K562 (cell line): Measurements from ENCODE around the gene EXOC4. TPM values are rescaled to one million over a fixed set of nuclear protein-coding genes. Genes with fewer than 3 reads are reported as not detected.
A peak's percentile ranks its signal among the peaks of the same experiment; 100 is the strongest.

Source experiments
- ATAC-seq: fragments of 200-7000 bp; cut with Tn5 transposase; 3 replicates; pipeline ENCODE4 v1.9.1; 2020; ENCODE audit warnings: moderate library complexity
- BruUV-seq: library from RNA; stranded (reverse); fragments of 400-500 nt; replicated peaks from 2 replicates; lab custom pipeline; 2021; lab: Mats Ljungman, UMichigan
- CTCF ChIA-PET: fragments of 300-600 bp; formaldehyde crosslinking; extraction: SDS; loops from one replicate; lab custom pipeline; 2021; ENCODE audit warnings: low intra/inter-chr PET ratio; lab: Yijun Ruan, JAX
- POLR2A ChIA-PET: fragments of 300-600, 350-650 bp; sonication (Branson Sonifier 250); formaldehyde crosslinking; extraction: SDS; loops from one replicate; lab custom pipeline; 2021; ENCODE audit warnings: antibody characterized with exemption, inconsistent platforms; lab: Yijun Ruan, JAX
- DNase-seq, 4 experiments: peaks; one replicate each; pipeline versions ENCODE4 v3.0.0 to v3.0.0-alpha.2; 2011 to 2018; ENCODE audit warnings: low spot score in 3 of 4, mixed read lengths in 3 of 4; ENCODE audit errors: extremely low read depth in 1 of 4
- FAIRE-seq: peaks from 2 replicates; lab custom pipeline; 2011; peaks lifted over from hg19 to GRCh38; lab: Jason Lieb, UNC
- H2AFZ ChIP-seq: 2 replicates; pipeline ENCODE4 v1.6.0; 2011; ENCODE audit warnings: low read depth, low read length, control low read depth, inconsistent platforms
- H3K27ac ChIP-seq: fragments of 200-600 bp; 3 replicates; pipeline ENCODE4 v1.8.0; 2011; ENCODE audit warnings: low read depth, mild to moderate bottlenecking, control low read depth, inconsistent platforms, low read length, moderate library complexity, mixed read lengths; ENCODE audit errors: extremely low read depth
- H3K27me3 ChIP-seq, 2 experiments: fragments of 300-600 bp in 1 of 2; 2 replicates in 1 of 2; 3 replicates in 1 of 2; pipeline versions ENCODE4 v1.6.0 to v1.8.0; 2011; ENCODE audit warnings: inconsistent platforms in 2 of 2, low read length in 2 of 2, mild to moderate bottlenecking in 1 of 2, mixed read lengths in 1 of 2, moderate library complexity in 1 of 2; ENCODE audit not compliant: control insufficient read depth in 2 of 2, insufficient read depth in 2 of 2
- H3K36me3 ChIP-seq: fragments of 300-600 bp; 3 replicates; pipeline ENCODE4 v1.8.0; 2011; ENCODE audit warnings: mild to moderate bottlenecking, low read length, inconsistent platforms; ENCODE audit not compliant: control insufficient read depth, insufficient read depth
- H3K4me1 ChIP-seq, 2 experiments: fragments of 200-600 bp in 1 of 2; replicated peaks in 1 of 2; 2 replicates in 1 of 2; 3 replicates in 1 of 2; pipeline versions ENCODE4 v1.5.1 to v1.8.0; 2011; ENCODE audit warnings: inconsistent platforms in 2 of 2, low read length in 2 of 2, mild to moderate bottlenecking in 1 of 2, mixed read lengths in 1 of 2, moderate library complexity in 1 of 2; ENCODE audit not compliant: control insufficient read depth in 2 of 2, insufficient read depth in 2 of 2
- H3K4me2 ChIP-seq: 2 replicates; pipeline ENCODE4 v1.6.1; 2011; ENCODE audit warnings: low read length, control low read depth, inconsistent platforms, mixed read lengths; ENCODE audit not compliant: insufficient read depth
- H3K4me3 ChIP-seq: fragments of 200-600 bp; sonication (generic), shearing (Covaris generic); 2 replicates; pipeline ENCODE4 v1.5.1; 2016; ENCODE audit warnings: control low read depth, inconsistent platforms
- H3K79me2 ChIP-seq: fragments of 200-600 bp; 3 replicates; pipeline ENCODE4 v1.8.0; 2011; ENCODE audit warnings: low read length, inconsistent platforms; ENCODE audit not compliant: control insufficient read depth, insufficient read depth
- H3K9ac ChIP-seq, 2 experiments: 2 replicates each; pipeline versions ENCODE4 v1.6.0 to v1.6.1; 2011; ENCODE audit warnings: low read depth in 2 of 2, low read length in 2 of 2, control low read depth in 1 of 2, inconsistent platforms in 1 of 2, mild to moderate bottlenecking in 1 of 2, mixed read lengths in 1 of 2; ENCODE audit not compliant: insufficient read depth in 1 of 2
- H3K9me1 ChIP-seq: one replicate; pipeline ENCODE4 v1.6.0; 2011; ENCODE audit warnings: inconsistent platforms, mild to moderate bottlenecking, low read length, moderate library complexity; ENCODE audit not compliant: control insufficient read depth, insufficient read depth
- H3K9me3 ChIP-seq: replicated peaks from 2 replicates; pipeline ENCODE4 v1.5.1; 2011; ENCODE audit warnings: low read depth, low read length, inconsistent platforms; ENCODE audit not compliant: control insufficient read depth, insufficient read depth
- H4K20me1 ChIP-seq: replicated peaks from 2 replicates; pipeline ENCODE4 v1.6.1; 2011; ENCODE audit warnings: low read length, inconsistent platforms, mixed read lengths; ENCODE audit not compliant: control insufficient read depth, insufficient read depth
- DPF2 ChIP-seq: fragments of 450-650 bp; IDR thresholded peaks from 2 replicates; pipeline ENCODE4 v1.6.1; 2016
- HDAC6 ChIP-seq: IDR thresholded peaks from 2 replicates; pipeline ENCODE4 v1.6.1; 2012; ENCODE audit warnings: low read depth, mild to moderate bottlenecking, control low read depth, inconsistent platforms, low read length, moderate library complexity
- HDAC8 ChIP-seq: fragments of 450-650 bp; IDR thresholded peaks from 2 replicates; pipeline ENCODE4 v1.6.1; 2016; ENCODE audit warnings: mild to moderate bottlenecking, missing genetic modification characterization, moderate library complexity, missing compliant biosample characterization
- NR2F6 ChIP-seq: fragments of 450-650 bp; formaldehyde crosslinking; IDR thresholded peaks from 2 replicates; pipeline ENCODE4 v1.4.0; 2020; ENCODE audit warnings: mild to moderate bottlenecking
- RBM15 ChIP-seq: fragments of 200-400 bp; formaldehyde crosslinking; IDR thresholded peaks from 2 replicates; pipeline ENCODE4 v1.6.1; 2018; ENCODE audit warnings: mild to moderate bottlenecking, low read length, moderate library complexity; ENCODE audit not compliant: insufficient read depth
- RBM22 ChIP-seq: fragments of 200-400 bp; formaldehyde crosslinking; IDR thresholded peaks from 2 replicates; pipeline ENCODE4 v1.6.1; 2018; ENCODE audit warnings: low read length, low read depth; ENCODE audit not compliant: poor library complexity, severe bottlenecking
- SMAD2 ChIP-seq: fragments of 150-350 bp; IDR thresholded peaks from 2 replicates; pipeline ENCODE4 v1.6.1; 2014; ENCODE audit warnings: low read depth, mild to moderate bottlenecking, low read length
- SMC3 ChIP-seq: conservative IDR thresholded peaks from 2 replicates; pipeline ENCODE4 v1.6.1; 2011; ENCODE audit warnings: low read depth, low read length, improper control_type of control experiment; ENCODE audit not compliant: insufficient read depth
- SP1 ChIP-seq: sonication (generic); formaldehyde crosslinking; IDR thresholded peaks from 2 replicates; pipeline ENCODE4 v1.8.1; 2022; ENCODE audit warnings: mild to moderate bottlenecking, missing genetic modification reagents
- WGBS: fragments of 100-300 bp; shearing (Covaris generic); methylation state at CpG from one replicate; pipeline ENCODE4 v1.1.6; 2016; ENCODE audit warnings: low coverage, mixed read lengths; ENCODE audit not compliant: insufficient coverage; ENCODE audit errors: missing lambda C conversion rate; 5-methylcytosine and 5-hydroxymethylcytosine counted together
- in situ Hi-C: fragments of 300-500 bp; cut with MboI; formaldehyde crosslinking; loops from 4 replicates; pipeline ENCODE4 v1.15.0; 2018; ENCODE audit warnings: inconsistent platforms, mixed read lengths
- intact Hi-C: fragments of 100-400 bp; cut with micrococcal nuclease; formaldehyde crosslinking; loops from 2 replicates; pipeline ENCODE4 v1.14.2; 2022
- polyA plus RNA-seq, 8 experiments: library from polyadenylated mRNA; depleted of rRNA in 4 of 8; stranded (reverse) in 5 of 8; unstranded in 3 of 8; fragments of >200 nt; fragmentation: Nextera tagmentation in 2 of 8; fragmentation: Illumina TruSeq in 1 of 8; extraction: Ambion mirVana in 2 of 8; extraction: Trizol in 1 of 8; gene quantifications; 2 replicates each; pipeline versions ENCODE4 v1.2.1 to v1.2.3, GENCODE V29; 2011 to 2014; ENCODE audit warnings: inconsistent platforms in 1 of 8, missing spikeins in 1 of 8
- total RNA-seq, 7 experiments: library from RNA; depleted of rRNA in 6 of 7; stranded (reverse); fragments of >200 nt in 6 of 7; fragmentation: Illumina TruSeq in 2 of 7; extraction: Trizol in 2 of 7; gene quantifications; 2 replicates each; pipeline versions ENCODE4 v1.2.1 to v1.2.3, GENCODE V29; 2011 to 2021; ENCODE audit warnings: low replicate concordance in 1 of 7
- TF ChIP-seq, protein P1 (sequence below), 3 experiments: fragments of 200-800 bp in 1 of 3; fragments of 250-450 bp in 1 of 3; fragments of 450-650 bp in 1 of 3; sonication (Bioruptor Pico) in 1 of 3; sonication (Bioruptor generic) in 1 of 3; formaldehyde crosslinking in 1 of 3; IDR thresholded peaks; 2 replicates each; pipeline versions ENCODE4 v1.6.1 to v1.8.0; 2016 to 2022; ENCODE audit warnings: mild to moderate bottlenecking in 2 of 3, missing genetic modification characterization in 2 of 3, missing compliant biosample characterization in 1 of 3, moderate library complexity in 1 of 3
- TF ChIP-seq, protein P2 (sequence below), 2 experiments: IDR thresholded peaks in 1 of 2; conservative IDR thresholded peaks in 1 of 2; 2 replicates each; pipeline ENCODE4 v1.6.1; 2016; ENCODE audit warnings: low read depth in 2 of 2, mild to moderate bottlenecking in 1 of 2, missing compliant biosample characterization in 1 of 2, missing genetic modification characterization in 1 of 2, moderate library complexity in 1 of 2

The EXOC4 gene
- total and polyA plus RNA-seq, 9 of the 15 experiments (the other 6 are each of a cell fraction or from before 2014, with no cell fraction given) = 18.5 to 73.1 (median 46.6) TPM

DNA sequence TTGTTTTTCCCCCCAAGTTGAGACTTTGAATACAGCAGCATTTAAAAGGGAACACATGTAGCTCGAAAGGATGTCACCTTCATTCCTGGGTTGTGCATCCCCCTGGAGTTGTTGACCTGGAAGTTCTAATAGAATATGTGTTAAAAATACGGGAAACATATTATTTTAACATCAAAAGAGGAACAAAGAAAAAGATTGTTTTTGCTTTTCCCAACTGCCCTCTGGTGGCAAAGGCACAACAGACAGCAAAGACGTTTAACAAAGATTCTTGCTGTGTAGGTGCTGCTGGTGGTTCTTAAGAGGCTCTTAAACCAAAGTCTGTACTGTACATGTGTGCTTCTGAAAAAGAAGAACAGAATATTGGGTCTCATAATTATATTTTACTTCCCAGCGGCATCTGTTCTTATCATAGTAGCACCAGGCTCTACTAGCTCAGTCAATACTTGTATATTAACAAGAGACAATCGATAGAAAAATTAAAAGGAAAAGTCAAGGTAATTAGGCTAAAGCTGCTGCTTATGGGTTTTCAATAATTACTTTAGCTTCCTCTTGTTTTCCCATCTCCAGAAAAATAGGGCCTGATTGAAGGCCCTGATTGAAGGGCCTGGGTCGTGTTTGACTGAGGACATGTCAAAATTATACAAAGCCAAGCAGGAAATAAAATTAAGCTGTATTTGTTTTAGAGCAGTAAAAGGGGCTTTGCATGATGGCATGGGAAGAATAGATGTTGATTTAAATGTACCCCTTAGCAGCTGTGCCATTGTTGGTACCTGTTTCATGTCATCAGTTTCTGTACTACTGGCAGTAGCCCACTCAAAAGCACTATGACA lies 490.0 kb downstream of the EXOC4 start (continued):
- 0 out of 2 replicates have a peak, but pooled peaks have one; percentile 20 for TF ChIP-seq SMC3

DNA sequence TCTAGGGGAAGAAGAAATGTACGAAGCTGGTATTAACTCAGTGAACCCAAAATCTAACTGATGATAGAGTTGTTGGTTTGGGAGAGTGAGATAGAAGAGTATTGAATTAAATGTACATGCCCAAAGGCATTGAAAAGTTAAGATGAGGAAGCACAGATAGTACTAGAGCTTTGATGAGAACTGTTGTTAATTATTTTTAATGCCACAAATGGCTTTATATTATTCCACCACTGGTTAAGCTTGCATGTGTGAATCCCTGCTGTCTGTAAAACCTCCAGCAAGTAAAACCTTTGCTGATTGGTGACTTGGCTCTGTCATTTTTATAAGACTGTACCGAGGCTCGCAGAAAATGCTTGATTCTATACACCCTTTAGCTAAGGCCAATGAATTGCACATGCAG lies 491.6 kb downstream of the EXOC4 start:
- in situ Hi-C loops = no loop called here
- TF ChIP-seq NR2F6 (CRISPR knock-in tag) = no peak
- TF ChIP-seq, protein P1, sequence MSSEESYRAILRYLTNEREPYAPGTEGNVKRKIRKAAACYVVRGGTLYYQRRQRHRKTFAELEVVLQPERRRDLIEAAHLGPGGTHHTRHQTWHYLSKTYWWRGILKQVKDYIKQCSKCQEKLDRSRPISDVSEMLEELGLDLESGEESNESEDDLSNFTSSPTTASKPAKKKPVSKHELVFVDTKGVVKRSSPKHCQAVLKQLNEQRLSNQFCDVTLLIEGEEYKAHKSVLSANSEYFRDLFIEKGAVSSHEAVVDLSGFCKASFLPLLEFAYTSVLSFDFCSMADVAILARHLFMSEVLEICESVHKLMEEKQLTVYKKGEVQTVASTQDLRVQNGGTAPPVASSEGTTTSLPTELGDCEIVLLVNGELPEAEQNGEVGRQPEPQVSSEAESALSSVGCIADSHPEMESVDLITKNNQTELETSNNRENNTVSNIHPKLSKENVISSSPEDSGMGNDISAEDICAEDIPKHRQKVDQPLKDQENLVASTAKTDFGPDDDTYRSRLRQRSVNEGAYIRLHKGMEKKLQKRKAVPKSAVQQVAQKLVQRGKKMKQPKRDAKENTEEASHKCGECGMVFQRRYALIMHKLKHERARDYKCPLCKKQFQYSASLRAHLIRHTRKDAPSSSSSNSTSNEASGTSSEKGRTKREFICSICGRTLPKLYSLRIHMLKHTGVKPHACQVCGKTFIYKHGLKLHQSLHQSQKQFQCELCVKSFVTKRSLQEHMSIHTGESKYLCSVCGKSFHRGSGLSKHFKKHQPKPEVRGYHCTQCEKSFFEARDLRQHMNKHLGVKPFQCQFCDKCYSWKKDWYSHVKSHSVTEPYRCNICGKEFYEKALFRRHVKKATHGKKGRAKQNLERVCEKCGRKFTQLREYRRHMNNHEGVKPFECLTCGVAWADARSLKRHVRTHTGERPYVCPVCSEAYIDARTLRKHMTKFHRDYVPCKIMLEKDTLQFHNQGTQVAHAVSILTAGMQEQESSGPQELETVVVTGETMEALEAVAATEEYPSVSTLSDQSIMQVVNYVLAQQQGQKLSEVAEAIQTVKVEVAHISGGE (CRISPR knock-in tag; IDR thresholded peaks at IDR 0.05) = no peak
- no peak for TF ChIP-seq SMAD2
- TF ChIP-seq HDAC6 = no peak
- no peak for TF ChIP-seq RBM22
- TF ChIP-seq, protein P2, sequence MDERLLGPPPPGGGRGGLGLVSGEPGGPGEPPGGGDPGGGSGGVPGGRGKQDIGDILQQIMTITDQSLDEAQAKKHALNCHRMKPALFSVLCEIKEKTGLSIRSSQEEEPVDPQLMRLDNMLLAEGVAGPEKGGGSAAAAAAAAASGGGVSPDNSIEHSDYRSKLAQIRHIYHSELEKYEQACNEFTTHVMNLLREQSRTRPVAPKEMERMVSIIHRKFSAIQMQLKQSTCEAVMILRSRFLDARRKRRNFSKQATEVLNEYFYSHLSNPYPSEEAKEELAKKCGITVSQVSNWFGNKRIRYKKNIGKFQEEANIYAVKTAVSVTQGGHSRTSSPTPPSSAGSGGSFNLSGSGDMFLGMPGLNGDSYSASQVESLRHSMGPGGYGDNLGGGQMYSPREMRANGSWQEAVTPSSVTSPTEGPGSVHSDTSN (CRISPR knock-in tag; IDR thresholded peaks at IDR 0.05; ENCODE audit: low read depth) = no peak
- TF ChIP-seq, protein P2 (tag; conservative IDR thresholded peaks at IDR 0.05; ENCODE audit: low read depth) = no peak
- no peak for TF ChIP-seq DPF2
- TF ChIP-seq SP1 (CRISPR knock-in tag) = no peak
- no peak for TF ChIP-seq RBM15
- no peak for TF ChIP-seq HDAC8

More for the DNA sequence above, 491.6 kb downstream of the EXOC4 start:
- no peak overlapping the region for H2AFZ ChIP-seq
- no peak for DNase-seq
- POLR2A ChIA-PET = interaction anchor here (0.9 kb wide), 1 partner anchor 22 kb away, joined by 3 read pairs; no protein-coding TSS in a partner anchor
- ATAC-seq = no peak
- CTCF ChIA-PET = no interaction called here
- H3K4me2 ChIP-seq = no peak overlapping the region
- no peaks in the 10 kb centered on the region for H4K20me1 ChIP-seq
- no peak for FAIRE-seq
- intact Hi-C loops = loop anchor here (10.0 kb wide), 1 partner anchor 310 kb away; no protein-coding TSS in a partner anchor
- WGBS = 7% methylated on average over 3 of the region's 3 CpGs
- H3K27me3 ChIP-seq = no peaks in the 10 kb centered on the region
- no peaks in the 10 kb centered on the region for H3K36me3 ChIP-seq
- no peaks in the 10 kb centered on the region for H3K4me1 ChIP-seq
- H3K9me3 ChIP-seq = no peaks in the 10 kb centered on the region
- H3K9me1 ChIP-seq = no peaks in the 10 kb centered on the region
- H3K27ac ChIP-seq = no peak overlapping the region
- H3K9ac ChIP-seq = no peak overlapping the region
- H3K4me3 ChIP-seq = no peak overlapping the region
- no TSS peak for BruUV-seq
- no peaks in the 10 kb centered on the region for H3K79me2 ChIP-seq
